Measurements from ENCODE around the gene CDK9.
A peak's percentile ranks its signal among the peaks of the same experiment; 100 is the strongest.
"Not testable (repeated sequence)": the region's sequence is repeated elsewhere in the genome, so short reads cannot be mapped to it uniquely, and the experiment has no call there.

CDK9 gene

DNA sequence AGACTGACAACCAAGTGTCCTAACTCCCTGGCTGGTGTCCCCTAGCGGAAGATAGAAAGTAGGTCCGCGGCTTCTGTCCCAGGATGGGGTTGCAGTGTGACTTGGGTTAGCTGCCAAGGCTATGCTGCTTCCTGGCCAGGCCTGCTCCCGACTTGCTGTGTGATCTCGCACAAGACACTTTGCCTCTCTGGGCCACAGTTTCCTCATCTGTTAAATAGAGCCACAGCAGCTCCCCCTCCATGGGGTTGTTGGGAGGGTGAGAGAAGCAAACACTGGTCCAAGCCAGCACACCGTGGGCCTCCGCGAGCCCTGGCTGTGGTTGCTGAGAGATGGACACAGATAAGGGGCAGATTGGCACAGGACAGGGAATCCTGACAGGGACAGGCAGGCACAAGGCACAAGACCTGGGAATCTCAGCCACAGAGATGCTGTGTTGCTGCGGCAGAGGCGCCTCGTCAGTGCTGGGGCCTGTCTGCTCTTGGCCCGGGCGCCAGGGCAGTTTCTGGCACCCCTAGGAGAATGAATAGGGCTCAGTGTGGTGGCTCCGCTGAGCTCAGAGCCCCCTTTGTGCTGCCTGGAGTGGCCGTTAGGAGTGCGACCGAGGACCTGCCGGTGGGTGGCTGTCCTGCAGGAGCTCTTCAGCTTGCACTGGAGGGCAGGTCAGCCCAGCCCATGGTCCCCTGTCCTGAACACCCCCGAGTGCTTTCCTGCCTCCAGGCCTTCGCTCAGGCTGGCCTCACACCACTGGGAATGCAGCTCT, 5.5 kb upstream of the CDK9 start:
- no peak for DNase-seq (ENCODE audit: low read depth in 2 of 2)

DNA sequence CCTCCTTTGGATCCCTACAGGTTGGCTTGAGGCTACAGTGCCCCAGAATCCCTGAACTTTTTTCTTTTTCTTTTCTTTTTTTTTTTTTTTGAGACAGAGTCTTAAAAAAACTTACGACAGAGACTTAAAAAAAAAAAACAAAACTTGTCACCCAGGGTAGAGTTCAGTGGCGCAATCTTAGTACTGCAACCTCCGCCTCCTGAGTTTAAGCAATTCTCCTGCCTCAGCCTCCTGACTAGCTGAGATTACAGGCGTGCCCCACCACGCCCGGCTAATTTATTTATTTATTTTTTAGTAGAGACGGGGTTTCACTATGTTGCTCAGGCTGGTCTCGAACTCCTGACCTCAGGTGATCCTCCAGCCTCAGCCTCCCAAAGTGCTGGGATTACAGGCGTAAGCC, 4.9 kb upstream of the CDK9 start:
- DNase-seq (ENCODE audit: low read depth in 2 of 2), result not testable (repeated sequence)

DNA sequence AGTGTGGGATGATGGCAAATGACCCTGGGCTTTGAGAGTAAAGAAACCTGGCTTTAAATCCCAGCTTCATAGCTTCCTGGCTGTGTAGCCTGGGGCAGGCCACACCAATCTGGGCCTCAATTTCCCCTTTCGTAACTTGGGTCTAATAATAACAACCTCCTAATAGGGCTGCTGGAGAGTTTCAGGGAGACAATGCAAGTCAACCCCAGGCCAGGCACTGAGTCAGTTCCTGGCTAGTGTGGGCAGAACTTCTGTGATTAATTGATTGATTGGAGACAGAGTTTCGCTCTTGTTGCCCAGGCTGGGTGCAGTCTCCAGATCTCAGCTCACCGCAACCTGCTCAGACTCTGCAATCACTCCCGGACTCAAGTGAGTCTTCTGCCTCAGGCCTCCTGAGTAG, 4.0 kb upstream of the CDK9 start:
- DNase-seq (ENCODE audit: low read depth in 2 of 2), result no peak

DNA sequence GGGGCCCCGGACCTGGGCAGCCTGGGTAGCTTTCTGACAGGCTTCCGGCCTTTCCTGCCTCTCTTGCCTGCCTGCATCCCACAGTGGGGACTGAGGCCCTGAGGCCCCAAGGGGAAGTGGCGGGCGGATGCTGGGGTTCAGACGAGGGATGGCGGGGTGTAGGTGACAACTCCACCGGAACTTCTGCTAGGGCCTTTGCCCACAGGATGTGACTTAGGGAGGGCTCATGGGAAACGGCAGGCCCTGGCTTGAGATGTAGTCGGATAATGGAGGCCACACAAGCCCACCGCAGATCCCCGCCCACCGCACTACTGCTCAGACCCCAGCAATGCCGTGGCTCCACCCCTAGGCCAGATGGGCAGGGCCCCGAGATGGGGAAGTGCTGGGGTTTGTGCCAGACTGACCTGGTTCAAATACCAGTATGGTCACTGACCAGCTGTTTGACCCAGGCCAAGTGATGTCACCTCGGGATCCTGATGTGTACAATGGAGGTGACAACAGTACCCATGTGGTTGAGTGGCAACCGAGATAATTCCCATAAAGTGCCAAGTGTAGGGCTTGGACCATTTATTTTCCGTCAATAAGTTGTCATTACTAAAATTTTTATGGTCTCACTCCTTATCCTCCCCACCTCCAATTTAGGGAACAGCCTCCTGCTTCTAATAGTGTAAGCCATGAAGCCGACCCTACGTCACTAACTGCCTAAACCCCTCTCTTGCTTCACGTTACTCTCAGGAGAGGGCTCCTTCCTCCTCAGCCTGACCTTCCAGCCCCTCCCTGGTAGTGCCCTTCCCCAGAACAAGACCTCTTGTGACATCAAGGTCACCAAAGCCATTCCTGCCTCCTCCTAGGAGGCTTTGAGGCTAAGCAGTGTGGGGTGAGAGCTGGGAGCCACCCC, 2.5 kb upstream of the CDK9 start:
- peak in 1 of 2 donors; percentile 49 for DNase-seq (ENCODE audit: low read depth in 2 of 2)

DNA sequence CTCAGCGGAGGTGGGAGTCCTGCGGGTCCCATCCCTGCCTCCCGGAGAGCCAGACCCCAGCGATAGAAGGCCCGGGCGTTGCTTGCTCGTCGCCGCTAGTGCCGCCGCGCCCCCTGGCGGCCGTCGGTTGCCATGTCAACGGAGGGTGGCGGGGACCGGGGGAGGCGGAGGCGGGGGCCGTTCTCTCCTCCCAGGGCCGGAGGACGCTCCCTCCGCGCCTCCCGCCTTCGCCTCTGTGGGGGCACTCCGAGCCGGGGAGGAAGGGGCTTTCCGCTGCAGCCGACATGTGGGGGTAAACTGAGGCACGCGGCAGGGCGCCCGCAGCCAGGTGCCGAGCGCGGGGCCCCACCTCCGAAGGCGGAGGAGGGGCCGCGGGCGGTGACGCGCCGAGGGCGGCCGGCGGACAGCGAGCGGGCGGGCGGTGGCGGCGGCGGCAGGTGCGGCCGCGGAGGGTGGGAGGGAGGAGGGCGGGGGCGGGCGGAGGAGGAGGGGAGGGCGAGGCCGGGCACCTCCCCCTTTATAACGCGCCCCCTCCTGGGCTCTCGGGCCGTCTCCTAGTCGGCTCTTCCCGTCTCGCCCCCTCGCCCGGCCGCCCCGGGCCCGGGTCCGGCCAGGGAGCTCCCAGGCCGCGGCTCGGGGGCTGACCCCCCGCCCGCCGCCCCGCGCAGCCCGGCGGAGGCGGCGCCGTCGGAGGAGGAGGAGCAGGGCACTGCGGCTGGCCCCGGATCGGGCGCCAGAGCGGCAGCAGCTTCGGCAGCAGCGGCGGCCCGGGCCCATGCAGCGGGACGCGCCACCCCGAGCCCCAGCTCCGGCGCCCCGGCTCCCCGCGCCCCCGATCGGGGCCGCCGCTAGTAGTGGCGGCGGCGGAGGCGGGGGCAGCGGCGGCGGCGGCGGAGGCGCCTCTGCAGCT, 556 bp upstream of the CDK9 start:
- peak; percentile 80 to 81 for DNase-seq (ENCODE audit: low read depth in 2 of 2)

DNA sequence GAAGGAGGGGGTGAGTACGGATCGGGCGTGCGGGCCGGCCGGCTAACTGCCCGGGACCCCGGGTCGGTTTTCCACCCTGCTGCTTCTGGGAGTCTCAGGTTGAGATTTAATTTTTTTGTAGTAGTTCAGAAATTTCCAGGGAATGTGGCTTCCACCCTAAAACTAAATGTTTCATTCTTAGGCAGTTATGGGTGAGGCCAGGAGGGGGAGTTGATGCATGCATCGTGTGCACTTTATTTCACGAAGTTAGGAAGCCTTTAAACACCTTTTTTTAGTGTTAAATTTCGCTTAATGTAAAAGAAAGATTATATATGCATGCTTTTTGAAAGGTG, 905 bp downstream of the CDK9 start:
- no peak for DNase-seq (ENCODE audit: low read depth in 2 of 2)

DNA sequence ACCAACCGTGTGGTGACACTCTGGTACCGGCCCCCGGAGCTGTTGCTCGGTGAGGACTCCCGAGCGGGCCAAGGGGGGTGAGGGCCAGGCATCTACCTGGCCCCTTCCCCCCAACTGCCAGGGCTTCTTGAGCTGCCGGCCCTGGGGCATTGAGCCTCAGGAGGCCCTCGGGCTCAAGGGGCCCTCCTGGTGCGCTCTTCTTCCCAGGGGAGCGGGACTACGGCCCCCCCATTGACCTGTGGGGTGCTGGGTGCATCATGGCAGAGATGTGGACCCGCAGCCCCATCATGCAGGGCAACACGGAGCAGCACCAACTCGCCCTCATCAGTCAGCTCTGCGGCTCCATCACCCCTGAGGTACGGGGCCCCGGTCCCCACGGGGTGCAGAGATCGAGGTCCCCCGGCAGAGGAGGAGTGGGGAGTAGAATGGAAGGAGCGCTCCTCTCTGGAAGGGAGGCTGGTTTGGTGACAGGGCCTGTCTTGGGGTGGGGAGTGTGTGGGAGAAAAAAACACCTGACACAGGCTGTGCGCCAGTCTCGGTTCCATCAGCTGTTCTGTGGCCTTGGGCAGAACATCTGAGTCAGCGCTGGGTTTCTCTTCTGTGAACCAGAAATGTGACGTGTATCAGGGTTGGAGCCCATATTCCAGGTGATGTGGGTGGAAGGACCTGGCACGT, 2.6 kb downstream of the CDK9 start:
- DNase-seq (ENCODE audit: low read depth in 2 of 2), result peak; percentile 50 to 68

DNA sequence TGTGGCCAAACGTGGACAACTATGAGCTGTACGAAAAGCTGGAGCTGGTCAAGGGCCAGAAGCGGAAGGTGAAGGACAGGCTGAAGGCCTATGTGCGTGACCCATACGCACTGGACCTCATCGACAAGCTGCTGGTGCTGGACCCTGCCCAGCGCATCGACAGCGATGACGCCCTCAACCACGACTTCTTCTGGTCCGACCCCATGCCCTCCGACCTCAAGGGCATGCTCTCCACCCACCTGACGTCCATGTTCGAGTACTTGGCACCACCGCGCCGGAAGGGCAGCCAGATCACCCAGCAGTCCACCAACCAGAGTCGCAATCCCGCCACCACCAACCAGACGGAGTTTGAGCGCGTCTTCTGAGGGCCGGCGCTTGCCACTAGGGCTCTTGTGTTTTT, 3.3 kb downstream of the CDK9 start:
- DNase-seq (ENCODE audit: low read depth in 2 of 2), result no peak

DNA sequence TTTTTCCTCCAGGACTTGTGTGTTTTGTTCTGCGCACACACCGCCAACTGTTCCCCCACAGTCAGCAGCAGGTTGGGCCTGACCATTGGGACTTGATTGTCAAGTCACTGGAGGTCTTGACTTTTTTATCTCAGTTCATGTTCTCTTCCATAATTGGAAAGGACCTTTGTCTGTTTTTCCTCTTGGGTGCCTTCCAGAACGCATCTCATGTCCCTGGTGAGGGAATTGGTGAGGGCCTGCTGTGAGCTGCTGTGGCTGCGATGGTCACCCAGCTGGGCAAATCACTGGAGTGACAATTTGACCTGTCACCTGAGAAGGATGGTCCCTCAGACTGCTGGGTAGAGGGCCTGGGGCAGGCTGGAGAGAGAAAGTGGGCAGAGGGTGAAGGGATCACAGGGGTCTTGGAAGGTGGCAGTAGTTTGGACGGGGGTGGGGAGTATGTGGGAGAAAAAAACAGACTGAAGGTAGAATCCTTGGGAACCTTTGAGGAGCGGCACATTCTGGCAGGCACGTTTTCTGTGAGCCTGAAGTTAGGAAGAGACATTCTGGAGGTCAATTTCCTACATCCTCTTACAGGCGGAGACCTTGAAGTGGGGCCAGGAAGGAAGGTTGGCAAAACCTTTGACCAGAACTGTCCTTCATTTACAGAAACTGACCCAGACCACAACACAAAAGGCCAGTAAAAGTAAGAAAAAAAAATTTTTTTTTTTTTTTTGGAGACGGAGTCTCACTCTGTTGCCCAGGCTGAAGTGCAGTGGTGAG, 4.4 kb downstream of the CDK9 start:
- no peak for DNase-seq (ENCODE audit: low read depth in 2 of 2)

DNA sequence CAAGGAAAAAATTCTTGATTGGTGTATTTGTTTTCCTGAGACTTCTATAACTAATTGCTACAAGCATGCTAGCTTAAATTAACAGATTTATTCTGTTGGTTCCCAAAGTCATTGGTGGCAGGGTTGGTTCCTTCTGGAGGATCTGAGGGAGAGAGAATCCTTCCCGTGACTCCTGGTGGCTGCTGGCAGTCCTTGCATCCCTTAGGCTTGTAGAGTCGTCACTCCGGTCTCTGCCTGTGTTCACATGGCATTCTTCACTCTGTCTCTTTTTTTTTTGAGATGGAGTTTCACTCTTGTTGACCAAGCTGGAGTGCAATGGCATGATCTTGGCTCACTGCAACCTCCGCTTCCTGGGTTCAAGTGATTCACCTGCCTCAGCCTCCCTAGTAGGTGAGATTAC, 5.3 kb downstream of the CDK9 start:
- DNase-seq (ENCODE audit: low read depth in 2 of 2), result no peak

DNA sequence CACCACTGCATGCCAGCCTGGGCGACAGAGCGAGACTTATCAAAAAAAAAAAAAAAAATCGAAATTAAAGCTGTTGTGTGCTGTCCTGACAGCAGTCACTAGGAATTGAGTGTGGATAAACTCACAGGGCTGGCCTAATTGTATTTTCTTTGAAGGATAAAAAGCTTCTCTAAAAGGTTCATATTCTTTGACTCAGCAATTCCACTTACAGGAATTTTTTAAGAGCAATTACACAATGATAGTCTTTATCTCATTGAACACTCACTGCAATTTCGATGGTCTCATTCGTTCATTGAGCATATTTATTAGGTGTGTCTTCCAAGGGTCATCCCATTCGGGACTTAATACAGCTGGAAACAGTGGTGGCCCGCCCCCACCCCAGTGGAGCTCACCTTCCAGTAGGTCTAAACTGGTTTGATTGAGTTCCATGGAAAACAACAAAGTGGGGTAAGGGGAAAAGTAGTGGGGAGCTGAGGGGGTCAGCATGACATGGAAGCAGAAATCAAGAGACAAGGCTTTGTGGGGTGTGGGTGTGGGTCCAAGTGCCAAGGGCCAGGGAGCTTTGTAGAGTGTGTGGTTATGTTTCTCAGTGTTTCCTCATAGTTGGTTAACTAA, 6.7 kb downstream of the CDK9 start:
- DNase-seq (ENCODE audit: low read depth in 2 of 2), result no peak

DNA sequence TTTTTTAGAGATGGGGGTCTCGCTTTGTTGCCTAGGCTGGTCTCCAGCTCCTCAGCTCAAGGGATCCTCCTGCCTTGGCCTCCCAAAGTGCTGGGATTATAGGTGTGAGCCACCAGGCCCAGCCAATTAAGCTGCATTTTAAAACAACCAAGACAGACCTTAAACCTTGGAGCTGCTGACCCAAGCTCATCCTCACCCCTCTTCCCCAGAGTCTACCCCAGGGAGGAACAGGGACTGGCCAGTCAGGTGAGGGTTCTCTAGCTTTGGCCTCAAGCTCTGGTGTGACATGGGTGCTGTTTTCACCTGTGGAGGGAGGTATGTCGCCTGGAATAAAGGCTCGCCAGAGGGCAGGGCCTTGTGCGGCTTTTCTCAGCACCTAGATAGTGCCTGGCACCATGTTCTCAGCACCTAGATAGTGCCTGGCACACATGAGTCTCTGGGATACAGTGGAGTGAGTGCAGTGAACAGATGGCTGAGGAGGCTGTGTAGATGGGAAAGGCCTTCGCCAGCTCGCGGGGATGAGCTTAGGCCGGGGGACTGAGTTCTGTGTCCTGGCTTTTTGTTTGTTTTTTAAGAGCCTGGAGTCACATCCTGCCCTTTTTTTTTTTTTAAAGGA, 7.4 kb downstream of the CDK9 start:
- DNase-seq (ENCODE audit: low read depth in 2 of 2), result no peak

DNA sequence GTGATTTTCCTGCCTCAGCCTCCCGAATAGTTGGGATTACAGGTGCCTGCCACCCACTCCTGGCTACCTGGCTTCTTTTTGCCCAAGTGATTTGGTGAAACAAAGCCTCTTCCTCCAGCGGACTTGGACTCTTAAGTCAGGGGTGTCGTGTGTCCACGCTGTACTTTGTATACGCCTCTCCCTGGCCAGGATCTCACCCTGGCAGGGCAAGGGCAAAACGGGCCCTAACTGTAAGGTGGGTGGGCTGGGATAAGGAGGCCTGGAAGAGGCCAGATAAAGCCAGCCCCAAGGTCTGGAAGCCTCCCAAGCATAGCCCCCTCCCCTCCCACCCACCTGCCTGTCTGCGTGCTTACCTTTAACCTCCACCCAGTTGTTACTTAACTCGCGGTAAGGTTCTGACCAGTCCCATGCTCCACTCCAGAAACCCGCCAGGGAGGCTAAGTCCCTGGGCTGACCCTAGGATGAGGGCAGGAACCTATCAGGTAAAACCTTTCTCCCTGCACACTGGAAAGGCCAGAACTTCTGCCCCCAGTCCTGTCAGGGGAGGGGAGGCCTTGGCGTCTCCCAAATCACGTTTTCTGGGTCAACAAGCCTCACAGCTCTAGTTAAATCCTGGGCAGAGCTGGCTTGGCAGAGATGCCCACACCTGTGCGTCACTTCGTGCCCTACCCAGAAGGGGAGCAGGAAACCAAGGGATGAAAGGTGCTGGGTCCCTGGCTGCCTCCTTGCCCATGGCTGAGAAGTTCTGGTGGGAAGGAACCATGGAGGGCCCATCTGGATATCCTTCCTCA, 8.4 kb downstream of the CDK9 start:
- DNase-seq (ENCODE audit: low read depth in 2 of 2), result no peak

DNA sequence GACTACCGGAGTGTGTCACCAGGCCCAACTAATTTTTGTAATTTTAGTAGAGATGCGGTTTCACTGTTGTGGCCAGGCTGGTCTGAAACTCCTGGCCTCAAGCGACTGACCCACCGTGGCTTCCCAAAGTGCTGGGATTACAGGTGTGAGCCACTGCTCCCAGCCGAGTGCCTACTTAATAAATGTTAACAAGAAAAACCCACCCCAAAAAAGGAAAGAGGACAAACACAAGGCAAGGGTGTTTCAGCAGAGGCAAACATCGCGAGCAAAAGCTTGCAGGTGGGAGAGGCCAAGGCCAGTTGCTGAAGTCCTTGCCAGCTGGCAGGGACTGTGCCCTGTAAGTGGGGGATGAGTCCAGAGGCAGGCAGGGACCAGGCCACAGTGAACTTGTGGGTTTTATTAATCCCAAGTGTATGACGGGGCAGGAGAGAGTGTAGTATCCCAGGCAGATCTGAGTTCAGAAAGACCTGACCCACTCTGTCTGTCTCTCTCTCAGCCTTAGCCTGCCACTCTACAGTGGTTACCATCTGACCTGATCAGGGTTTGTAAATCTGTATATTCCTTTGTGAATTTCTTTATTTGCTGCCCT, 10.5 kb downstream of the CDK9 start:
- no peak for DNase-seq (ENCODE audit: low read depth in 2 of 2)

DNA sequence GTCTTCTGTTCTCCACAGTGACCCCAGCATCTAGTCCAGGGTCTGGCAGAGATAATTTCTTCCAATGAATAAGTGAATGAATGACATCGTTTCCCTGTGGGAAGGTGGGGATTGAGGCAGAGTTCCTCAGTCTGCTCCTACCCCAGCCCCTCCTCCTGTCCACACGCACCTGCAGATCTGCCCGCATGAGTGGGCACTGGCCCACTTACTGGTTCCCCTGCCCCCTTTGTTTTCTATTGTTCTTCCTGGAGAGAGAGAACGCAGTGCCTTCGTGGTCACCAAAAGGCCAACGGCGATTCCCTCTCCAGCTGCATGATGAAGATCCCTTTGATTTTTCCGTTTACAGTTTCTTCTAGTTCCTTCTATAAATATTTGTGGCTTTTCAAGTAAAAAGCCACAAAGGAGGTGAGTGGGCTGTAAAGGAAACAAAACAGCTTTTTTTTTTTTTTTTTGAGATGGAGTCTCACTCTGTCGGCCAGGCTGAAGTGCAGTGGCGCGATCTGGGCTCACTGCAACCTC, 11.1 kb downstream of the CDK9 start:
- DNase-seq (ENCODE audit: low read depth in 2 of 2), result no peak

DNA sequence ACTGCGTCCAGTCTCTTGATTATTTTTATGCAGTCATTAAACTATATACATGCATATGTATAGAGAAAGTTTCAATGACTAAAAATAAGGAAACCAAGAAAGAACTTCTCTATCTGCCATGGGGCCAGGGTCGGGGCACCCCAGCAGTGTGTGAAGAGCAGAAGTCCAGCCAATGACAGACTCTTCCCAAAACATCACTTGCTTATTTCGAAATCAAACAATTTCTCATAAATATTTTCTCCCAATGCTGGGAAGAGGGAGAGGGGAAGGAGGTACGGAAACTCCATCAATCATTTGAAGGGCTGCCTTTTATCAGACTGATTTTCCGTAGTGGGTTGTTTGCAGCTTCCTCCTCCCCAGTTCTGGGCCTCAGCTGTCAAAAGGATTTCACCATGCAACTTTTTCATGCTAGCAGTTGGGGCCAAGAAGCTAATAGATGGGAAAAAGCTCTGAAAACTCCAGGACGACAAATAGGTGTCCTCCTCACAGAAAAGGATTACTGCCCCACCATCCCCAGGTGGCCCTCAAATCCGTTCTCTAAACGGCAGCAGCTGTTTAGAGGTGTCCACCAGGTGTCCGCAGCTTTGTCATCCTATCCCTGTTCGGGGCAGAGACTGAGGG, 16.2 kb downstream of the CDK9 start:
- no peak for DNase-seq (ENCODE audit: low read depth in 2 of 2)

DNA sequence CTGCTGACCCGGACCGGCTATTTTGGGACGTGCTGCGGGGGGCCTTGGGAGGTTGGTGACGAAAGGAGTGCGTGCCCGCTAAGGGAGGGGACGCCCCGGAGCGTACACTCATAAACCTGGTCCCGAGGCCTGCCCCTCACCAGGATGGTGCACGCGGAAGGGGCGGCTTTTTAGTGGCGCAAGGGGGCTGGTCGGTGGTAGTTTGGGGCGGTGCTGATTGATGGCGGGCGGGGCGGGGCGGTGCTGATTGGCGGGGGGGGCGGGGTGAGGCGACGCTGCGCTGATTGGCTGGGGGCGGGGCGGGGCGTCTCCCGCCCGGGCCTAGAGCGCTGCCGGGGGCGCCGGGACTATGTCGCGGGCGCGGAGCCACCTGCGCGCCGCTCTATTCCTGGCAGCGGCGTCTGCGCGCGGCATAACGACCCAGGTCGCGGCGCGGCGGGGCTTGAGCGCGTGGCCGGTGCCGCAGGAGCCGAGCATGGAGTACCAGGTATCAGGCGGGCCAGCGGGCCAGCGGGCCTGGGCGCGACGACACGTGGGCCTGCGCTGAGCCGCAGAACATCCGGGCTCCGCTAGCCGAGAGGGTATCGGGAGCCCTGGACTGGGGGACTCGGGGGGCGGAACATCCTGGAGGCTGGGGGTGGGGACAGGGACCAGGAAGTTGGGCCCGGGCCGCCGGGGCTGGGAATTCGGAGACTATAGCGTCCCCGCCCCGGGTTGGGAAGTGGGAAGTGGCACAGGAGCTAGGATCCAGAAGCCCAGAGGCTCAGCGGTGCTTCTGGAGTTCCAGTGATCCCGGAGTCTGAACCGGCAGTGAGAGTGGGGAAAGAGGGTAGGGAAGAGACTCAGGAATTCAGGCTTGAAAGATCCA, 17.0 kb downstream of the CDK9 start, which contains the start of gene FPGS:
Gene FPGS, plus strand, starts transcription at position 307 of the 868 bp plus-strand sequence. Its CDS starts 43 bp downstream, at position 350.
- DNase-seq (ENCODE audit: low read depth in 2 of 2), result peak; percentile 77 to 80

All from activated CD4-positive, alpha-beta T cell treated with anti-CD3 and anti-CD28 coated beads for 24 hours (primary cell).